Measurements from ENCODE around the gene RBM19.
"Not testable (repeated sequence)": the region's sequence is repeated elsewhere in the genome, so short reads cannot be mapped to it uniquely, and the experiment has no call there.

The RBM19 gene

GRCh38 chr12:113903381-113903863 is 62.7 kb downstream of the RBM19 start:
- DNase-seq (ENCODE audit: low read depth in 2 of 2) = no peak

- not testable (repeated sequence) for DNase-seq (ENCODE audit: low read depth in 2 of 2)
Measured at GRCh38 chr12:113901319-113901718, 64.8 kb downstream of the RBM19 start.

- DNase-seq (ENCODE audit: low read depth in 2 of 2) = no peak
Measured at GRCh38 chr12:113900716-113901115, 65.4 kb downstream of the RBM19 start.

- DNase-seq (ENCODE audit: low read depth in 2 of 2) = no peak
Measured at GRCh38 chr12:113899561-113900471, 66.3 kb downstream of the RBM19 start.

GRCh38 chr12:113899042-113899560 is 67.0 kb downstream of the RBM19 start:
- no peak for DNase-seq (ENCODE audit: low read depth in 2 of 2)

- no peak for DNase-seq (ENCODE audit: low read depth in 2 of 2)
Measured at GRCh38 chr12:113898466-113898865, 67.7 kb downstream of the RBM19 start.

GRCh38 chr12:113897406-113897805 is 68.7 kb downstream of the RBM19 start:
- no peak for DNase-seq (ENCODE audit: low read depth in 2 of 2)

- no peak for DNase-seq (ENCODE audit: low read depth in 2 of 2)
Measured at GRCh38 chr12:113896841-113897240, 69.3 kb downstream of the RBM19 start.

GRCh38 chr12:113896194-113896593 is 69.9 kb downstream of the RBM19 start:
- DNase-seq (ENCODE audit: low read depth in 2 of 2) = no peak

- no peak for DNase-seq (ENCODE audit: low read depth in 2 of 2)
Measured at GRCh38 chr12:113895176-113895575, 70.9 kb downstream of the RBM19 start.

GRCh38 chr12:113894697-113895096 is 71.4 kb downstream of the RBM19 start:
- no peak for DNase-seq (ENCODE audit: low read depth in 2 of 2)

- DNase-seq (ENCODE audit: low read depth in 2 of 2) = no peak
Measured at GRCh38 chr12:113893221-113893620, 72.9 kb downstream of the RBM19 start.

GRCh38 chr12:113892556-113892955 is 73.6 kb downstream of the RBM19 start:
- DNase-seq (ENCODE audit: low read depth in 2 of 2) = no peak

- DNase-seq (ENCODE audit: low read depth in 2 of 2) = no peak
Measured at GRCh38 chr12:113891739-113892520, 74.2 kb downstream of the RBM19 start.

- no peak for DNase-seq (ENCODE audit: low read depth in 2 of 2)
Measured at GRCh38 chr12:113891167-113891692, 74.9 kb downstream of the RBM19 start.

GRCh38 chr12:113889891-113890581 is 76.1 kb downstream of the RBM19 start:
- no peak for DNase-seq (ENCODE audit: low read depth in 2 of 2)

- no peak for DNase-seq (ENCODE audit: low read depth in 2 of 2)
Measured at GRCh38 chr12:113889076-113889475, 77.0 kb downstream of the RBM19 start.

- no peak for DNase-seq (ENCODE audit: low read depth in 2 of 2)
Measured at GRCh38 chr12:113888435-113888834, 77.7 kb downstream of the RBM19 start.

- DNase-seq (ENCODE audit: low read depth in 2 of 2) = no peak
Measured at GRCh38 chr12:113887906-113888305, 78.2 kb downstream of the RBM19 start.

- DNase-seq (ENCODE audit: low read depth in 2 of 2) = no peak
Measured at GRCh38 chr12:113886721-113887120, 79.4 kb downstream of the RBM19 start.

GRCh38 chr12:113884392-113884791 is 81.7 kb downstream of the RBM19 start:
- DNase-seq (ENCODE audit: low read depth in 2 of 2) = no peak

GRCh38 chr12:113882690-113883089 is 83.4 kb downstream of the RBM19 start:
- no peak for DNase-seq (ENCODE audit: low read depth in 2 of 2)
